A549 (cell line): ENCODE results near the gene MTX2.

Source experiments
- CTCF ChIP-seq: fragments of >200 bp; sonication (Bioruptor Twin); formaldehyde crosslinking; IDR thresholded peaks from 3 replicates; pipeline ENCODE4 v1.5.1; 2016
- EHMT2 ChIP-seq: fragments of 200-600 bp; sonication (generic); IDR thresholded peaks from 2 replicates; pipeline ENCODE4 v1.6.1; 2016; ENCODE audit warnings: antibody characterized with exemption, low read depth, mild to moderate bottlenecking, moderate library complexity
- ELK1 ChIP-seq: fragments of 150-350 bp; IDR thresholded peaks from 2 replicates; pipeline ENCODE4 v1.6.1; 2014; ENCODE audit warnings: low read depth, mild to moderate bottlenecking, low read length
- EP300 ChIP-seq, 2 experiments: fragments of >200 bp; sonication (Bioruptor Twin); formaldehyde crosslinking; IDR thresholded peaks; 2 replicates in 1 of 2; 3 replicates in 1 of 2; pipeline ENCODE4 v1.6.1; 2016 to 2017
- MAX ChIP-seq: IDR thresholded peaks from 2 replicates; pipeline ENCODE4 v1.6.1; 2012
- NFE2L2 ChIP-seq: fragments of 150-350 bp; conservative IDR thresholded peaks from 2 replicates; pipeline ENCODE4 v1.6.1; 2014; ENCODE audit warnings: low read length
- PBX3 ChIP-seq: IDR thresholded peaks from 2 replicates; pipeline ENCODE4 v1.6.1; 2012
- POLR2A ChIP-seq: IDR thresholded peaks from 2 replicates; pipeline ENCODE4 v1.6.1; 2012; ENCODE audit warnings: mild to moderate bottlenecking, low read length
- POLR2AphosphoS2 ChIP-seq: conservative IDR thresholded peaks from 2 replicates; pipeline ENCODE4 v1.6.1; 2012; ENCODE audit warnings: low read length, improper control_type of control experiment, inconsistent platforms
- RAD21 ChIP-seq, 2 experiments: fragments of >200 bp in 1 of 2; sonication (Bioruptor Twin) in 1 of 2; formaldehyde crosslinking in 1 of 2; IDR thresholded peaks in 1 of 2; conservative IDR thresholded peaks in 1 of 2; 2 replicates in 1 of 2; 3 replicates in 1 of 2; pipeline ENCODE4 v1.6.1; 2012 to 2018; ENCODE audit warnings: inconsistent platforms in 1 of 2
- REST ChIP-seq: fragments of 200-600 bp; sonication (generic); IDR thresholded peaks from 2 replicates; pipeline ENCODE4 v1.6.1; 2016; ENCODE audit warnings: antibody characterized with exemption, mild to moderate bottlenecking, moderate library complexity
- RFX5 ChIP-seq: fragments of 450-650 bp; IDR thresholded peaks from 2 replicates; pipeline ENCODE4 v1.7.1; 2014; ENCODE audit warnings: antibody characterized with exemption, mild to moderate bottlenecking, moderate library complexity

GRCh38 chr2:176334729-176335128, 65.5 kb downstream of the MTX2 start:
- no peak for TF ChIP-seq MAX
- no peak for TF ChIP-seq POLR2AphosphoS2
- no peak for TF ChIP-seq REST
- TF ChIP-seq CTCF: no peak
- no peak for TF ChIP-seq POLR2A
- TF ChIP-seq NFE2L2: no peak
- no peak for TF ChIP-seq RFX5
- no peak for TF ChIP-seq EP300 (IDR thresholded peaks at IDR 0.05)
- no peak for TF ChIP-seq RAD21 (conservative IDR thresholded peaks at IDR 0.05 in 1 of 2, IDR thresholded peaks at IDR 0.05 in 1 of 2)
- no peak for TF ChIP-seq EHMT2
- TF ChIP-seq ELK1: no peak
- no peak for TF ChIP-seq PBX3
